IPS-18a (cell line): ENCODE data around the gene B3GLCT.
"Not testable (repeated sequence)": the region's sequence is repeated elsewhere in the genome, so short reads cannot be mapped to it uniquely, and the experiment has no call there.

Experiments
- H3K27ac ChIP-seq: one replicate; pipeline ENCODE4 v1.5.1; 2013; ENCODE audit warnings: low read length
- H3K27me3 ChIP-seq: one replicate; pipeline ENCODE4 v1.6.1; 2013; ENCODE audit warnings: mild to moderate bottlenecking, low read length; ENCODE audit not compliant: control insufficient read depth, insufficient read depth
- H3K36me3 ChIP-seq: one replicate; pipeline ENCODE4 v1.6.1; 2013; ENCODE audit warnings: low read depth, low read length; ENCODE audit not compliant: control insufficient read depth
- H3K4me1 ChIP-seq: one replicate; pipeline ENCODE4 v1.6.1; 2013; ENCODE audit warnings: low read depth, low read length; ENCODE audit not compliant: control insufficient read depth
- H3K4me3 ChIP-seq: one replicate; pipeline ENCODE4 v1.5.1; 2013; ENCODE audit warnings: low read length
- H3K9ac ChIP-seq: one replicate; pipeline ENCODE4 v1.6.1; 2013; ENCODE audit warnings: mild to moderate bottlenecking, low read length, moderate library complexity
- H3K9me3 ChIP-seq: one replicate; pipeline ENCODE4 v1.6.1; 2013; ENCODE audit warnings: low read depth, low read length; ENCODE audit not compliant: control insufficient read depth

B3GLCT gene

DNA sequence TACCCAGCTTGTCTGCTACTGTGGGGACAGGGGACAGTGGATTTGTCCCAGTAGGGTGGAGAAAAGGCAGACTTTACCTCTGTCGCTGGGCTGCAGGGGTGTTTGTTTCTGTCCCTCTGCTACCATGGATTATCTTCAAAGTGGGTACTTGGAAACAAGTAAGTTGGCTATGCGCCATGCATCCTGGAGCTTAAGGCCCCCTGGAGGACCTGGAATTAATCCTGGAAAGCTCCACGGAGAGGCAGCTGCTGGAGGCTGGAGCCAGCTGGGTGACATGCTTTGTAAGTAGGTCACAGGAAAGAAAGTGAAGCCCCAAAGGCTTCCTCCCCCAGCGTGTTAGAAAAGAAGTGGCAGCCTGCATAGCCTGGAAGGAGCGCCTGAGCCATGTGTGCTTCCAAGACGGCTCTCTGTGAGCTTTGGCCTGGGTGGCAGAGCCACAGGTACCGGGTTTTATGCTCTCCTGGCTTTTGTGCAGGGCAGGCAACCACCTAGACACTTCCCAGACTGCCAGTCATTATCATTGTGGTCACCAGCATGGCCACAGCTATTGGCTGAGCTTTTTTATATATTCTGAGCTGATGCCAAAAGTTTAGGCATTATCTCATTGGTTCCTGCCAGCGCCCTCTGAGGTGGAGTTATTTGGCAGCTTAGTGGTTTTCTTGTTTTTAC lies 9.5 kb downstream of the B3GLCT start:
- H3K9ac ChIP-seq = no peak overlapping the region
- no peaks in the 10 kb centered on the region for H3K9me3 ChIP-seq
- H3K36me3 ChIP-seq = no peaks in the 10 kb centered on the region
- H3K27me3 ChIP-seq = no peaks in the 10 kb centered on the region
- no peak overlapping the region for H3K27ac ChIP-seq
- H3K4me1 ChIP-seq = peaks cover 18% of the 10 kb centered on the region
- H3K4me3 ChIP-seq = no peak overlapping the region

DNA sequence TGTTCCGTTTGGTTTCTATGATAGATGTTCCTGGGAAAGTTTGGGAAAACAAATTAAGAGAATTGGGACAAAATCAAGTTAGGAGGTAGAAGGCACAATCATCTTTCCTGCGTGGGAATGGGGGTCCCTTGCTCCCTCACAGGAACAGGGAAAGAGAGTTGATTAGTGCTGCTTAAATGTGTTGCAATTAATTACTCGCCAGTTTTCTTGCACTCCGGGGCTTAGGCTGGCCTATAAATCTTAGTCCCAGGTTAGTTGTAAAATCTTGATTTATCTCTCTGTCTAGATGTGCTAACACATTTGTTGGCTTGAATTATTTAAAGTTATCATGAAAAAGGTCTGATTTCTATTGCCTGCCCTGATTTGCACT lies 10.1 kb downstream of the B3GLCT start:
- H3K27me3 ChIP-seq = no peaks in the 10 kb centered on the region
- no peaks in the 10 kb centered on the region for H3K9me3 ChIP-seq
- peaks cover 18% of the 10 kb centered on the region for H3K4me1 ChIP-seq
- H3K36me3 ChIP-seq = no peaks in the 10 kb centered on the region
- H3K9ac ChIP-seq = no peak overlapping the region
- H3K27ac ChIP-seq = no peak overlapping the region
- no peak overlapping the region for H3K4me3 ChIP-seq

DNA sequence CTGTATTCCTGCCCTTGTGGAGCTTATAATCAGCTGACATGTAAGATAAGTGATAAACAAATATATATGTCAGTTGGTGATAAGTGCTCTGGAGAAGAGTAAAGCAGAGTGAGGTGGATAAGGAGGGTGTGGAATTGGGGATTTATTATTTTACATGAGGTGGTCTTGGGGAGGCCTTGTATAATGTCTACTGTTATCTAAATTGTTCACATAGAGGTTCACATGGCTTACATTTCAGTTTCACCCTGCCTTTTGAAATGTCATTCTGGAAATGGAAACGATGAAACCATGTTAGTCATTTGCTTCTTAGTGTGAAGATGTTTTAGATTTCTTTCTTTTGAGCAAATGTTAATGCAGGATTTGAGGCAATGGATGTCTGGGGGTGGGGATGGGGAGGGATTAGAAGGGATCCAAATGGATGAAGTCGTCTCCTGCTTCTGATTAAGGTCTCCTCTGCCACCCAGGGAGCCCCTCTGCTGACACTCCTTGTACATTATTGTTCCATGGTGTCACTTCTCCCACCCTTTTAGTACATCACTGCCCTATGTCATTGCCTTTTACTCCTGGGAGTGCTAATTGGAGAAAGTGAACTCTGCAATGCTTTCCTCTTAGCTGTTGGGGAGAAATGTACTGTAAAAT lies 14.0 kb downstream of the B3GLCT start:
- H3K4me3 ChIP-seq = no peak overlapping the region
- H3K4me1 ChIP-seq = peaks cover 18% of the 10 kb centered on the region
- no peaks in the 10 kb centered on the region for H3K9me3 ChIP-seq
- no peak overlapping the region for H3K9ac ChIP-seq
- no peaks in the 10 kb centered on the region for H3K36me3 ChIP-seq
- no peak overlapping the region for H3K27ac ChIP-seq
- no peaks in the 10 kb centered on the region for H3K27me3 ChIP-seq

DNA sequence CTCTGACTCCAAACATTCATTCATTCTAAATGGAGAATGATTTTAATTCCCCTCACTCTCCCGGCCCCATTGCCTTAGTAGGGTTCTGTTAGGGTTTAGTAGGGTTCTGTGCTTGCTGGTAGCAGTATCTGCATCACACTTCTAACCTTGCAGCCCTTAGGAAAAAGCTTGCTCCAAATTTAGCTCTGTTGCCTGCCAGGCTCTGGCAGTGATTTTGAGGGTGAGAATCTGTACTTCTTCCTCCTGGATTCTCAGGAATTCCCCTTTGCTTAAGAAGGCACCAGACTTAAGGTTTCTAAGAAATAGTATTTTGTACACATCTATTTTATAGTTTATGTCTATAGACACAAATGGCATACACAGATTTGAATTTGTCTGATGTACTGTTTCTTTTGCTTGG lies 14.7 kb downstream of the B3GLCT start:
- no peaks in the 10 kb centered on the region for H3K27me3 ChIP-seq
- H3K9ac ChIP-seq = no peak overlapping the region
- no peaks in the 10 kb centered on the region for H3K36me3 ChIP-seq
- H3K4me3 ChIP-seq = no peak overlapping the region
- H3K4me1 ChIP-seq = peaks cover 14% of the 10 kb centered on the region
- no peak overlapping the region for H3K27ac ChIP-seq
- no peaks in the 10 kb centered on the region for H3K9me3 ChIP-seq

DNA sequence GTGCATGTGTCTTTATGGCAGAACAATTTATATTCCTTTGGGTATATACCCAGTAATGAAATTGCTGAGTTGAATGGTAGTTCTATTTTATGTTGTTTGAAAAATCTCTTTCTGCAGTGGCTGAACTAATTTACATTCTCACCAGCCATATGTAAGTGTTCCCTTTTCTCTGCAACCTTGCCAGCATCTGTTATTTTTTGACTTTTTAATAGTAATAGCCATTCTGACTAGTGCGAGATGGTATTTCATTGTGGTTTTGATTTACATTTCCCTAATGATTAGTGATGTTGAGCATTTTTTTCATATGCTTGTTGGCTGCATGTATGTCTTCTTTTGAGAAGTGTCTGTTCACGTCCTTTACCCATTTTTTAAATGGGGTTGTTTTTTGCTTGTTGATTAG lies 17.1 kb downstream of the B3GLCT start:
- not testable (repeated sequence) for H3K9ac ChIP-seq, H3K9me3 ChIP-seq, H3K27ac ChIP-seq, H3K36me3 ChIP-seq, H3K27me3 ChIP-seq, H3K4me1 ChIP-seq, H3K4me3 ChIP-seq

DNA sequence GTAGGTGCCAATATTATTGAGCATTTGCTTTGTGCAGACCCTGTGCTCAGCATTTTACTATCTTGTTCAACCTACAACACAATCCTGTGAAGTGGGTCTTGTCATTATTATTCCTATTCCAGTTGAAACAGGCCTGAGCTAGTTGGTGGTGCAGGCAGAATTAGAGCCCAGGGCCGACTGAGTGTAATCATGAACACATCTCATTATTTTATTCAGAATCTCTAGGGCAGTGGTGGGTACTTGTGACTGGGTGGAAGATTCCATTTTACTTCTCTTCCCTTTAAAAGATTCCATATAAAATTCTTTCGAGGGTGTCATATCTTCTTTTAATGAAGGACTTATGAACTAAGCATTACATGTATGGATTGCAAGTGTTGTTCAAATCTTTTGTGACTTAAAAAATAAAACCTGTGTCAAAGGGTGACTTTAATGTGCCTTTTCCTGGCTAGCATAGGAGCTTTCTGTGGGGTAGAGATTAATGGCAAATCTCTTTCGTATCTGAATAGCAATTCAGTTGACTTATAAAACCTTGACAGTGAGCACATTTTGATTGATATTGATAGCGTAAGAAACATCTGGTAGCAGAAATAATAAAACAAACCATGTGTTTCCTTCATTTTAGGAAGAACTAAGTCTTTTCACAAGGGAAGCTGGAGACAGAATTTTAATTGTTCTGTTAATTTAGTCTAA lies 20.3 kb downstream of the B3GLCT start:
- no peaks in the 10 kb centered on the region for H3K27me3 ChIP-seq
- no peaks in the 10 kb centered on the region for H3K9me3 ChIP-seq
- H3K27ac ChIP-seq = no peak overlapping the region
- H3K36me3 ChIP-seq = no peaks in the 10 kb centered on the region
- H3K4me1 ChIP-seq = no peaks in the 10 kb centered on the region
- H3K9ac ChIP-seq = no peak overlapping the region
- H3K4me3 ChIP-seq = no peak overlapping the region

DNA sequence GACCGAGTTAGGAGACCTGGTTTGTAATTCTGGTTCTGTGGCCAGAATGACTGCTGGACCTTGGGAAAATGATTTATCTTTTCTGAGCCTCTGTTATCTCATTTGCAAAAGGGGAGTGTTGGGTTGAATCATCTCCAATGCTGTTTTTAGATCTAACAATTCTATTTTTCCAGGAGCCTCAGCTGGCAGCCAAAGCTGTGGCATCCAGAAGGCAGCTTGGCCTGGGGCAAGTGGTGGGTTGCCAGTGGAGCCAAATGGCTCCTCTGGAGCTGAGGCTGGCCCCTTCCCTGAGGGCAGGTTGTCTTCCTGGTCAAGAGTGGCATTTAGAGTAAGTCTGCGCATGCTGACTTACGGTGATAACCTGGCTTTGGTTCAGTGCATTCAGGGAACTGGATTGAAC lies 21.3 kb downstream of the B3GLCT start:
- Histone ChIP-seq H3K4me1 (peaks cover 6% of the 10 kb centered on the region), H3K9me3 (no peaks in the 10 kb centered on the region), H3K4me3 (no peak overlapping the region), H3K36me3 (no peaks in the 10 kb centered on the region), H3K27ac (no peak overlapping the region), H3K27me3 (no peaks in the 10 kb centered on the region), H3K9ac (no peak overlapping the region)

DNA sequence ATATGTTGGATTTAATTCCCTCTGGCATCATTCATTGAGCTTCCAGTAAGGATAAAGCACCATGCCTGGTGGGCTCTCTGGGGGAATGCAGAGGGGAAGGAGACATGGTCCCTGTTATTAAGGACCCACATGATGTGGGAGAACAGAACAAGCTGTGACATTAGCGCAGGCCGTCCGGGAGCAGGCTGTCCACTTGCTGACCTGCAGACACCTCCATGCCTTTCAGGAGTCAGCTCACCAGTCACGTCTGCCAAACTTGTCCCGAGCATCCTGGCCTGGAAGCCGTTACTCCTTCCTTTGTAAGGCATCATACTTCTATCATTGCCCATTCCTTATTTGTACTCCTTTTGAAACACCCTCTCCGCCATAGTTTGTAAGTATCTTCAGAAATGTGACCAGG lies 23.4 kb downstream of the B3GLCT start:
- Histone ChIP-seq H3K9me3 (no peaks in the 10 kb centered on the region), H3K9ac (no peak overlapping the region), H3K4me3 (no peak overlapping the region), H3K4me1 (peaks cover 8% of the 10 kb centered on the region), H3K27ac (no peak overlapping the region), H3K36me3 (no peaks in the 10 kb centered on the region), H3K27me3 (no peaks in the 10 kb centered on the region)

DNA sequence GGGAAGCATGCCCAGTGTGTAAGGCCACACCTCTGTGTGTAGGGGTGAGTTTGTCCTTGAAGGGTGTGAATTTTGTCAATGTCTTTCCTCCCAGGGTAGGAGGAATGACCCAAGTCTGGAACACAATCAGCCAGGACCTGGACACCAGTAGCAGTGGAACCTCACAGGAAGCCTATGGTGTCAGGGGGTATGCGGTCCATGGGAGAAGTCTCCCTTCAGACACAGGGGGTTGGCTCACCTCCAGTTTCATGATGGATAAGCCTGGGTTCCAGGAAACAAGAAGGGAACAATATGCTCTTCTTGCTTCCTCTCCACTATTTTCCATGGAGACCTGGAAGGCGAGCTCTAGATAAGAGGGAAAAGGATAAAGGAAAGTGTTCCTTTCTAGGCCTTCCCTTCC lies 23.9 kb downstream of the B3GLCT start:
- H3K4me1 ChIP-seq = peaks cover 8% of the 10 kb centered on the region
- H3K36me3 ChIP-seq = no peaks in the 10 kb centered on the region
- no peaks in the 10 kb centered on the region for H3K27me3 ChIP-seq
- no peak overlapping the region for H3K9ac ChIP-seq
- no peaks in the 10 kb centered on the region for H3K9me3 ChIP-seq
- no peak overlapping the region for H3K27ac ChIP-seq
- H3K4me3 ChIP-seq = no peak overlapping the region

DNA sequence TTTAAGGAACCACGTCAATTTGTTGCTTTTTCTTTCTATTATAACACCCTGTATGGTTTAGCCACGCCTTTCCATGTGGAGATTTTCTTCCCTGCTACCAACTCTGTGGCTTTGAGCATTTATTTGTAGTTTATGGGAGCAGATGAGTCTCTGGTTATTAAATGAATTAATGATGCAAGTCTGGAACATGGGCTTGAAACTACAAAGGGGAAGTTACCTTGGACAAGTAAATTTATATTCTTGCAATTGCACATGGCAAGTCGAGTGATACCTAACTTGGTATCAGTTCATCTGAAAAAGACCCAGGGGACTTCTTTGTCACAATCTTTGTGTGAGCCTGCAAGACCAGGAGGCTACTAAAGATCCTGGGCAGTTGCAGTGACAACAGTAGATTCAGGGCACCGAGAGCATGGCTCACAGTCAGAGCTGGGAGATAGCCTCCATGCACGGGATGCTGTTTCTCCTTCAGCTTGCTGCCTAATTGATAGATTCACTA lies 24.4 kb downstream of the B3GLCT start:
- no peaks in the 10 kb centered on the region for H3K9me3 ChIP-seq
- H3K9ac ChIP-seq = no peak overlapping the region
- peaks cover 8% of the 10 kb centered on the region for H3K4me1 ChIP-seq
- H3K4me3 ChIP-seq = no peak overlapping the region
- no peak overlapping the region for H3K27ac ChIP-seq
- no peaks in the 10 kb centered on the region for H3K36me3 ChIP-seq
- no peaks in the 10 kb centered on the region for H3K27me3 ChIP-seq

DNA sequence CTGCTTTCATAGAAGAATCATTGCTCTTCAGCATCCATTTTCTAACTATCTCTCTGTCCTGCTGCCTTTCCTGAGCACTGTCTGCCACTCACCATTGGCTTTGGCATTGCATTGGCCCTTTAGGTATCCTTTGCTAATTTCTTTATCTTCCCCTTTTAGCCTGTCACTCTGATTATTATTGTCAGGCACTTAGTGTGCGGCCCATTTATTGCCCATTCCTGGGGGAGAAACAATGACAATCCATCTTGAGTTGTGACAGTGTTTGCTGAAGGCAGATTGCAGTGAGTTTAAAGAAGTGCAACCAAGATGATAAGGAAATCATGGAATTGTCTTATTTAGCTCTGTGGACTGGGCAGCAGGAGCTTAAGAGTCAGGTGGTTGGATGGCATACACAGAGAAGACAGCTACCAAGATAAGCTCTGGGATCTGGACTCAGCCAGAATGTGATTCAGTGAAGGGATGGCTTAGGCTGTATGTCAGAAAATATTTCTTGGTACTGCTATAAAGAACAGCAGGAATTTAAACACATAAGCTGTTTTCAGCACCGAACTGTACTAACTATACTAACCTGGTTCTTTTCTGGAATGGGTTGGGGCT lies 25.3 kb downstream of the B3GLCT start:
- H3K9me3 ChIP-seq = no peaks in the 10 kb centered on the region
- H3K27ac ChIP-seq = no peak overlapping the region
- no peaks in the 10 kb centered on the region for H3K36me3 ChIP-seq
- H3K9ac ChIP-seq = no peak overlapping the region
- H3K4me1 ChIP-seq = peaks cover 8% of the 10 kb centered on the region
- H3K27me3 ChIP-seq = no peaks in the 10 kb centered on the region
- H3K4me3 ChIP-seq = no peak overlapping the region
